HG03103 (cell line): Measurements from ENCODE around the gene PHF19.

Experiments
- ATAC-seq: cut with Tn5 transposase; IDR thresholded peaks from one replicate; pipeline ENCODE4 v1.9.1; 2021; ENCODE audit warnings: low read depth; ENCODE audit not compliant: unreplicated experiment

PHF19 gene

GRCh38 chr9:120875195-120875565 lies 1.8 kb downstream of the PHF19 start:
- no peak for ATAC-seq

- no peak for ATAC-seq
These were observed 2.5 kb downstream of the PHF19 start for GRCh38 chr9:120874226-120875194.

- no peak for ATAC-seq
These were observed 3.5 kb downstream of the PHF19 start for GRCh38 chr9:120873512-120873911.

GRCh38 chr9:120872791-120873502 lies 4.0 kb downstream of the PHF19 start:
- no peak for ATAC-seq

- ATAC-seq: no peak
These were observed 6.8 kb downstream of the PHF19 start for GRCh38 chr9:120870206-120870605.

- ATAC-seq: no peak
These were observed 7.3 kb downstream of the PHF19 start for GRCh38 chr9:120869726-120870125.

GRCh38 chr9:120869360-120869687 lies 7.7 kb downstream of the PHF19 start:
- no peak for ATAC-seq

- peak; percentile 86 for ATAC-seq
These were observed 8.2 kb downstream of the PHF19 start for GRCh38 chr9:120868676-120869359.

GRCh38 chr9:120868339-120868675 lies 8.7 kb downstream of the PHF19 start:
- no peak for ATAC-seq

GRCh38 chr9:120867676-120868338 lies 9.2 kb downstream of the PHF19 start:
- ATAC-seq: no peak

- ATAC-seq: no peak
These were observed 10.3 kb downstream of the PHF19 start for GRCh38 chr9:120866651-120867050.

GRCh38 chr9:120865809-120866208 lies 11.2 kb downstream of the PHF19 start:
- no peak for ATAC-seq

- no peak for ATAC-seq
These were observed 11.8 kb downstream of the PHF19 start for GRCh38 chr9:120865176-120865575.

GRCh38 chr9:120864719-120865118 lies 12.3 kb downstream of the PHF19 start:
- ATAC-seq: no peak

- ATAC-seq: no peak
These were observed 13.2 kb downstream of the PHF19 start for GRCh38 chr9:120863833-120864232.

GRCh38 chr9:120862452-120862851 lies 14.5 kb downstream of the PHF19 start:
- no peak for ATAC-seq

GRCh38 chr9:120861935-120862334 lies 15.1 kb downstream of the PHF19 start:
- no peak for ATAC-seq

- ATAC-seq: no peak
These were observed 16.9 kb downstream of the PHF19 start for GRCh38 chr9:120860083-120860482.

GRCh38 chr9:120859361-120859760 lies 17.6 kb downstream of the PHF19 start:
- ATAC-seq: no peak

- ATAC-seq: no peak
These were observed 19.1 kb downstream of the PHF19 start for GRCh38 chr9:120857902-120858301.

- ATAC-seq: no peak
These were observed 19.5 kb downstream of the PHF19 start for GRCh38 chr9:120857481-120857880.
